HEK293 (cell line): ENCODE results near the gene FGF19.

ENCODE experiments used
- CTCF ChIA-PET: fragments of 350-600 bp; formaldehyde crosslinking; extraction: SDS; loops from one replicate; lab custom pipeline; 2021; ENCODE audit warnings: antibody characterized with exemption; lab: Yijun Ruan, JAX
- POLR2A ChIA-PET: fragments of 300-600 bp; formaldehyde crosslinking; extraction: SDS; loops from one replicate; lab custom pipeline; 2020; ENCODE audit warnings: antibody characterized with exemption, inconsistent platforms; lab: Yijun Ruan, JAX
- H3K27ac ChIP-seq: fragments of 200-500 bp; sonication (Bioruptor generic); 2 replicates; pipeline ENCODE4 v1.5.1; 2014; ENCODE audit warnings: low read depth, low read length, control low read depth, inconsistent platforms; ENCODE audit errors: extremely low read depth
- H3K36me3 ChIP-seq, 2 experiments: fragments of 200-500 bp in 1 of 2; sonication (Bioruptor generic) in 1 of 2; 1 replicate in 1 of 2; 2 replicates in 1 of 2; pipeline ENCODE4 v1.5.1; 2014 to 2017; ENCODE audit warnings: inconsistent platforms in 2 of 2, low read length in 2 of 2; ENCODE audit not compliant: control insufficient read depth in 2 of 2, insufficient read depth in 1 of 2
- H3K4me1 ChIP-seq: fragments of 200-500 bp; sonication (Bioruptor generic); 2 replicates; pipeline ENCODE4 v1.5.1; 2014; ENCODE audit warnings: mild to moderate bottlenecking, low read length, inconsistent platforms; ENCODE audit not compliant: control insufficient read depth, insufficient read depth
- H3K4me3 ChIP-seq: 2 replicates; pipeline ENCODE4 v1.5.1; 2011; ENCODE audit warnings: low read depth, mild to moderate bottlenecking, control low read depth, low read length, moderate library complexity
- H3K9me3 ChIP-seq: fragments of 200-500 bp; sonication (Bioruptor generic); 2 replicates; pipeline ENCODE4 v1.5.1; 2014; ENCODE audit warnings: low read depth, low read length, inconsistent platforms; ENCODE audit not compliant: control insufficient read depth, insufficient read depth
- SP7 ChIP-seq: fragments of 450-650 bp; formaldehyde crosslinking; IDR thresholded peaks from 2 replicates; pipeline ENCODE4 v1.5.1; 2016; ENCODE audit warnings: missing biosample characterization, missing genetic modification characterization
- YY2 ChIP-seq: fragments of 450-650 bp; formaldehyde crosslinking; IDR thresholded peaks from 2 replicates; pipeline ENCODE4 v1.5.1; 2016; ENCODE audit warnings: missing biosample characterization, missing genetic modification characterization
- ZFHX2 ChIP-seq: fragments of 450-650 bp; formaldehyde crosslinking; conservative IDR thresholded peaks from 2 replicates; pipeline ENCODE4 v1.5.1; 2016; ENCODE audit warnings: missing biosample characterization, missing genetic modification characterization
- ZNF391 ChIP-seq: fragments of 450-650 bp; formaldehyde crosslinking; IDR thresholded peaks from 2 replicates; pipeline ENCODE4 v1.5.1; 2016; ENCODE audit warnings: low read depth, missing biosample characterization, missing genetic modification characterization, borderline replicate concordance
- ZNF404 ChIP-seq: fragments of 450-650 bp; formaldehyde crosslinking; IDR thresholded peaks from 2 replicates; pipeline ENCODE4 v1.5.1; 2017; ENCODE audit warnings: missing biosample characterization, missing genetic modification characterization
- ZNF510 ChIP-seq: fragments of 450-650 bp; formaldehyde crosslinking; IDR thresholded peaks from 2 replicates; pipeline ENCODE4 v1.5.1; 2018; ENCODE audit warnings: mild to moderate bottlenecking, missing genetic modification characterization, missing biosample characterization; ENCODE audit not compliant: insufficient replicate concordance
- ZNF544 ChIP-seq: fragments of 450-650 bp; formaldehyde crosslinking; IDR thresholded peaks from 2 replicates; pipeline ENCODE4 v1.5.0; 2017; ENCODE audit warnings: missing biosample characterization, missing genetic modification characterization
- ZNF623 ChIP-seq: fragments of 450-650 bp; formaldehyde crosslinking; IDR thresholded peaks from 2 replicates; pipeline ENCODE4 v1.5.1; 2016; ENCODE audit warnings: missing biosample characterization, missing genetic modification characterization
- ZNF707 ChIP-seq: fragments of 450-650 bp; formaldehyde crosslinking; IDR thresholded peaks from 2 replicates; pipeline ENCODE4 v1.5.1; 2016; ENCODE audit warnings: missing biosample characterization, missing genetic modification characterization
- TF ChIP-seq, protein P1 (sequence below): fragments of 450-650 bp; formaldehyde crosslinking; IDR thresholded peaks from 2 replicates; pipeline ENCODE4 v1.5.1; 2017; ENCODE audit warnings: missing biosample characterization, missing genetic modification characterization
- TF ChIP-seq, protein P2 (sequence below): fragments of 450-650 bp; formaldehyde crosslinking; conservative IDR thresholded peaks from 2 replicates; pipeline ENCODE4 v1.5.1; 2016; ENCODE audit warnings: low read depth, missing biosample characterization, missing genetic modification characterization
- TF ChIP-seq, protein P3 (sequence below): fragments of 450-650 bp; formaldehyde crosslinking; IDR thresholded peaks from 2 replicates; pipeline ENCODE4 v1.5.1; 2017; ENCODE audit warnings: missing biosample characterization, mild to moderate bottlenecking, missing genetic modification characterization, moderate library complexity
- TF ChIP-seq, protein P4 (sequence below): fragments of 450-650 bp; formaldehyde crosslinking; IDR thresholded peaks from 2 replicates; pipeline ENCODE4 v1.5.1; 2016; ENCODE audit warnings: missing biosample characterization, missing genetic modification characterization

Gene FGF19

DNA sequence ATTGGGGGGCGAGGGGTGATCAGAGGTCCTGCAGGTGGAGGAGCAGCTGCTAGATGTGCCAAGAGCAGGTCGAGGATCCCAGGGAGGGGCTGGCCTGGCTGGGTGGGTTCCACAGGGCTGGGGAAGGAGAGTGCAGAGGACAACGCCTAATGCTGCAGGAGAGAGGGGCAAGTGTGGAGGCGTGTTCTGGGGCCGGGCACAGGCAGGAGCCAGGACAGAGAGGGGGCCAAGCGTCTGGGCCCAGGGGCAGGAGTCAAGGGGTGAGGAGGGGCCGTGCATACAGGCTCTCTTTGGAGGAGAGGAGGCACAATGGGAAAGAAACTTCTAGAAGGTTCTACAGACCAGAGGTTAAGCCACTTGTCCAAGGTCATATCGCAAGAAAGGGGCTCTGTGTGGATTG, 26.7 kb upstream of the FGF19 start:
- no peak overlapping the region for H3K27ac ChIP-seq
- no peak overlapping the region for H3K4me3 ChIP-seq
- POLR2A ChIA-PET = no interaction called here
- CTCF ChIA-PET = no interaction called here
- no peaks in the 10 kb centered on the region for H3K4me1 ChIP-seq
- no peaks in the 10 kb centered on the region for H3K36me3 ChIP-seq
- TF ChIP-seq, protein P1, sequence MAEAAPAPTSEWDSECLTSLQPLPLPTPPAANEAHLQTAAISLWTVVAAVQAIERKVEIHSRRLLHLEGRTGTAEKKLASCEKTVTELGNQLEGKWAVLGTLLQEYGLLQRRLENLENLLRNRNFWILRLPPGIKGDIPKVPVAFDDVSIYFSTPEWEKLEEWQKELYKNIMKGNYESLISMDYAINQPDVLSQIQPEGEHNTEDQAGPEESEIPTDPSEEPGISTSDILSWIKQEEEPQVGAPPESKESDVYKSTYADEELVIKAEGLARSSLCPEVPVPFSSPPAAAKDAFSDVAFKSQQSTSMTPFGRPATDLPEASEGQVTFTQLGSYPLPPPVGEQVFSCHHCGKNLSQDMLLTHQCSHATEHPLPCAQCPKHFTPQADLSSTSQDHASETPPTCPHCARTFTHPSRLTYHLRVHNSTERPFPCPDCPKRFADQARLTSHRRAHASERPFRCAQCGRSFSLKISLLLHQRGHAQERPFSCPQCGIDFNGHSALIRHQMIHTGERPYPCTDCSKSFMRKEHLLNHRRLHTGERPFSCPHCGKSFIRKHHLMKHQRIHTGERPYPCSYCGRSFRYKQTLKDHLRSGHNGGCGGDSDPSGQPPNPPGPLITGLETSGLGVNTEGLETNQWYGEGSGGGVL (tag by site-specific recombination) = no peak
- no peak for TF ChIP-seq ZNF544 (tag by site-specific recombination)
- TF ChIP-seq ZNF404 (tag by site-specific recombination) = no peak
- TF ChIP-seq, protein P2, sequence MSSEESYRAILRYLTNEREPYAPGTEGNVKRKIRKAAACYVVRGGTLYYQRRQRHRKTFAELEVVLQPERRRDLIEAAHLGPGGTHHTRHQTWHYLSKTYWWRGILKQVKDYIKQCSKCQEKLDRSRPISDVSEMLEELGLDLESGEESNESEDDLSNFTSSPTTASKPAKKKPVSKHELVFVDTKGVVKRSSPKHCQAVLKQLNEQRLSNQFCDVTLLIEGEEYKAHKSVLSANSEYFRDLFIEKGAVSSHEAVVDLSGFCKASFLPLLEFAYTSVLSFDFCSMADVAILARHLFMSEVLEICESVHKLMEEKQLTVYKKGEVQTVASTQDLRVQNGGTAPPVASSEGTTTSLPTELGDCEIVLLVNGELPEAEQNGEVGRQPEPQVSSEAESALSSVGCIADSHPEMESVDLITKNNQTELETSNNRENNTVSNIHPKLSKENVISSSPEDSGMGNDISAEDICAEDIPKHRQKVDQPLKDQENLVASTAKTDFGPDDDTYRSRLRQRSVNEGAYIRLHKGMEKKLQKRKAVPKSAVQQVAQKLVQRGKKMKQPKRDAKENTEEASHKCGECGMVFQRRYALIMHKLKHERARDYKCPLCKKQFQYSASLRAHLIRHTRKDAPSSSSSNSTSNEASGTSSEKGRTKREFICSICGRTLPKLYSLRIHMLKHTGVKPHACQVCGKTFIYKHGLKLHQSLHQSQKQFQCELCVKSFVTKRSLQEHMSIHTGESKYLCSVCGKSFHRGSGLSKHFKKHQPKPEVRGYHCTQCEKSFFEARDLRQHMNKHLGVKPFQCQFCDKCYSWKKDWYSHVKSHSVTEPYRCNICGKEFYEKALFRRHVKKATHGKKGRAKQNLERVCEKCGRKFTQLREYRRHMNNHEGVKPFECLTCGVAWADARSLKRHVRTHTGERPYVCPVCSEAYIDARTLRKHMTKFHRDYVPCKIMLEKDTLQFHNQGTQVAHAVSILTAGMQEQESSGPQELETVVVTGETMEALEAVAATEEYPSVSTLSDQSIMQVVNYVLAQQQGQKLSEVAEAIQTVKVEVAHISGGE = no peak
- H3K9me3 ChIP-seq = no peaks in the 10 kb centered on the region

DNA sequence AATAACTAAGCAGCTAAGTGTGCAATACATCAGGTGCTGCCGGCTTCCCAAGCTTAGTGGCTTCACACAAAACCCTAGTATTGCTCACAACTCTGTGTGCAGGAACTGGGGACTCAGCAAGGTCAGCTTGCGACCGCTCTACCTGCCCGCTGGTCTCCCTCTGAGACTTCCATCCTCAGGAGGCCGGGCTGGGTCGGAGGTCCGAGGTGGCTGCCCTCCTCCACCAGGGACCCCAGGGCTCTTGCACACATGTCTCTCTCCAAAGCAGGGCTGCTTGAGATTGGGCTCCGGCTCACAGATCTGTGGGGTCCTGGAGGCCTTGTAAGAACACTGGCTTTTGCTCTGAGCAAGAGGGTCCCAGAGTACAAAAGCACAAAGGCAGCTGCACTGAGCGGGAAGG, 25.4 kb upstream of the FGF19 start:
- POLR2A ChIA-PET = no interaction called here
- TF ChIP-seq ZNF510 (tag by site-specific recombination) = no peak
- TF ChIP-seq ZFHX2 (tag by site-specific recombination) = no peak
- TF ChIP-seq ZNF391 (tag by site-specific recombination) = no peak
- no peak overlapping the region for H3K27ac ChIP-seq
- H3K4me3 ChIP-seq = no peak overlapping the region
- no peaks in the 10 kb centered on the region for H3K4me1 ChIP-seq
- no peaks in the 10 kb centered on the region for H3K36me3 ChIP-seq
- no peaks in the 10 kb centered on the region for H3K9me3 ChIP-seq
- CTCF ChIA-PET = interaction anchor here (0.6 to 0.9 kb wide), 3 partner anchors 9 to 719 kb away, joined by 3 to 4 read pairs (median 3); no protein-coding TSS in a partner anchor

DNA sequence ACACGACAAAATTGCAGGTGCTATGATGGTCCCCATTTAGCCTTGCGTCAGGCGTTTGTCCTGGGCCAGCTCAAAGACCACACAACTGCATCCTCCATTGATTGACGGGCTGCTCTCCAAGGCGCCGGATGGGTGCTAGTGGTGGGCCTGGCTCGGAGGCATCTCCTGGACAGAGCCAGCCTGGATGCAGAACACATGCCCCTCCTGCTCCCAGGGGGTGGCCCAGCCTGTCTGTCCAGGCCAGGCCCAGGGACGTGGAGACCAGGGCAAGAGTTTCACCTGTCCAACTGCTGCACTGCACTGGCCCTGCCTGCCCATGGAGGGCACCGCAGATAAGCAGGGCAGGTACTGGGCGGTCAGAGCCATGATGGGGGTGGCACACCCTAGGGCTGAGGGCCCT, 23.4 kb upstream of the FGF19 start:
- TF ChIP-seq, protein P3, sequence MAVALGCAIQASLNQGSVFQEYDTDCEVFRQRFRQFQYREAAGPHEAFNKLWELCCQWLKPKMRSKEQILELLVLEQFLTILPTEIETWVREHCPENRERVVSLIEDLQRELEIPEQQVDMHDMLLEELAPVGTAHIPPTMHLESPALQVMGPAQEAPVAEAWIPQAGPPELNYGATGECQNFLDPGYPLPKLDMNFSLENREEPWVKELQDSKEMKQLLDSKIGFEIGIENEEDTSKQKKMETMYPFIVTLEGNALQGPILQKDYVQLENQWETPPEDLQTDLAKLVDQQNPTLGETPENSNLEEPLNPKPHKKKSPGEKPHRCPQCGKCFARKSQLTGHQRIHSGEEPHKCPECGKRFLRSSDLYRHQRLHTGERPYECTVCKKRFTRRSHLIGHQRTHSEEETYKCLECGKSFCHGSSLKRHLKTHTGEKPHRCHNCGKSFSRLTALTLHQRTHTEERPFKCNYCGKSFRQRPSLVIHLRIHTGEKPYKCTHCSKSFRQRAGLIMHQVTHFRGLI = no peak
- TF ChIP-seq, protein P4, sequence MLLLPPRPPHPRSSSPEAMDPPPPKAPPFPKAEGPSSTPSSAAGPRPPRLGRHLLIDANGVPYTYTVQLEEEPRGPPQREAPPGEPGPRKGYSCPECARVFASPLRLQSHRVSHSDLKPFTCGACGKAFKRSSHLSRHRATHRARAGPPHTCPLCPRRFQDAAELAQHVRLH (tag by site-specific recombination) = no peak
- no peak for TF ChIP-seq YY2
- TF ChIP-seq SP7 = no peak
- no peak for TF ChIP-seq ZNF510 (tag by site-specific recombination)
- TF ChIP-seq ZNF623 (tag by site-specific recombination) = no peak
- TF ChIP-seq ZNF707 (tag by site-specific recombination) = no peak
- H3K36me3 ChIP-seq = no peaks in the 10 kb centered on the region
- ChIA-PET POLR2A (no interaction called here), CTCF (interaction anchor here (1.2 kb wide), 1 partner anchor 9 kb away, joined by 5 read pairs; no protein-coding TSS in a partner anchor)
- no peaks in the 10 kb centered on the region for H3K9me3 ChIP-seq
- H3K27ac ChIP-seq = no peak overlapping the region
- no peak overlapping the region for H3K4me3 ChIP-seq
- no peaks in the 10 kb centered on the region for H3K4me1 ChIP-seq
